A549 (cell line): ENCODE results near the gene RAB1B.

Experiments
- CEBPB ChIP-seq, 2 experiments: fragments of >200 bp in 1 of 2; sonication (Bioruptor Twin) in 1 of 2; formaldehyde crosslinking in 1 of 2; IDR thresholded peaks; 2 replicates each; pipeline ENCODE4 v1.6.1; 2012 to 2016
- CTCF ChIP-seq: fragments of >200 bp; sonication (Bioruptor Twin); formaldehyde crosslinking; IDR thresholded peaks from 3 replicates; pipeline ENCODE4 v1.5.1; 2016
- EP300 ChIP-seq, 2 experiments: fragments of >200 bp; sonication (Bioruptor Twin); formaldehyde crosslinking; IDR thresholded peaks; 2 replicates in 1 of 2; 3 replicates in 1 of 2; pipeline ENCODE4 v1.6.1; 2016 to 2017
- GATA3 ChIP-seq: IDR thresholded peaks from 2 replicates; pipeline ENCODE4 v1.6.1; 2012; ENCODE audit warnings: borderline replicate concordance
- HDAC2 ChIP-seq: fragments of 200-600 bp; sonication (generic); IDR thresholded peaks from 2 replicates; pipeline ENCODE4 v1.6.1; 2016
- POLR2A ChIP-seq: IDR thresholded peaks from 2 replicates; pipeline ENCODE4 v1.6.1; 2012; ENCODE audit warnings: mild to moderate bottlenecking, low read length
- RAD21 ChIP-seq, 2 experiments: fragments of >200 bp in 1 of 2; sonication (Bioruptor Twin) in 1 of 2; formaldehyde crosslinking in 1 of 2; IDR thresholded peaks in 1 of 2; conservative IDR thresholded peaks in 1 of 2; 2 replicates in 1 of 2; 3 replicates in 1 of 2; pipeline ENCODE4 v1.6.1; 2012 to 2018; ENCODE audit warnings: inconsistent platforms in 1 of 2
- TFCP2L1 ChIP-seq: fragments of 250-450 bp; sonication (Bioruptor Pico); IDR thresholded peaks from 2 replicates; pipeline ENCODE4 v1.5.0; 2021; ENCODE audit warnings: mild to moderate bottlenecking
- USF2 ChIP-seq: fragments of 450-650 bp; IDR thresholded peaks from 2 replicates; pipeline ENCODE4 v1.6.1; 2014; ENCODE audit warnings: antibody characterized with exemption
- ZFP36 ChIP-seq: fragments of 450-650 bp; IDR thresholded peaks from 2 replicates; pipeline ENCODE4 v1.6.1; 2014; ENCODE audit warnings: borderline replicate concordance; ENCODE audit not compliant: partially characterized antibody

GRCh38 chr11:66218846-66219620 lies 49.4 kb upstream of the RAB1B start:
- TF ChIP-seq CTCF: no peak
- no peak for TF ChIP-seq ZFP36
- TF ChIP-seq RAD21 (conservative IDR thresholded peaks at IDR 0.05 in 1 of 2, IDR thresholded peaks at IDR 0.05 in 1 of 2): no peak
- TF ChIP-seq USF2: no peak
- no peak for TF ChIP-seq GATA3
- no peak for TF ChIP-seq POLR2A
- TF ChIP-seq HDAC2: no peak
- TF ChIP-seq EP300 (IDR thresholded peaks at IDR 0.05): no peak
- TF ChIP-seq CEBPB (IDR thresholded peaks at IDR 0.05): no peak
- TF ChIP-seq TFCP2L1: no peak
